Smooth muscle cell (in vitro differentiated cells): Measurements from ENCODE around the gene CPNE9. TPM values are rescaled to one million over a fixed set of nuclear protein-coding genes. Genes with fewer than 3 reads are reported as not detected.

Source experiments
- DNase-seq: peaks from one replicate; lab custom pipeline; 2025; ENCODE audit not compliant: unreplicated experiment; lab: John Stamatoyannopoulos, UW
- H2AFZ ChIP-seq: fragments of 200-600 bp; sonication (generic); 2 replicates; pipeline ENCODE4 v1.6.0; 2016; ENCODE audit warnings: antibody characterized with exemption, low read depth, mild to moderate bottlenecking
- H3F3A ChIP-seq: fragments of 200-600 bp; sonication (generic); 2 replicates; pipeline ENCODE4 v1.6.0; 2017; ENCODE audit warnings: antibody characterized with exemption, low read depth
- H3K27ac ChIP-seq: fragments of 200-600 bp; sonication (generic); 2 replicates; pipeline ENCODE4 v1.5.1; 2016; ENCODE audit warnings: low read depth, mild to moderate bottlenecking
- H3K27me3 ChIP-seq: fragments of 200-600 bp; sonication (generic); 2 replicates; pipeline ENCODE4 v1.6.1; 2016; ENCODE audit warnings: low read depth, mild to moderate bottlenecking
- H3K36me3 ChIP-seq: fragments of 200-600 bp; sonication (generic); 2 replicates; pipeline ENCODE4 v1.5.1; 2016; ENCODE audit warnings: low read depth
- H3K4me1 ChIP-seq: fragments of 200-600 bp; sonication (generic); 2 replicates; pipeline ENCODE4 v1.5.1; 2016; ENCODE audit warnings: low read depth
- H3K4me2 ChIP-seq: fragments of 200-600 bp; sonication (generic); 2 replicates; pipeline ENCODE4 v1.6.0; 2016; ENCODE audit warnings: mild to moderate bottlenecking
- H3K4me3 ChIP-seq: fragments of 200-600 bp; sonication (generic); 2 replicates; pipeline ENCODE4 v1.5.1; 2016; ENCODE audit warnings: mild to moderate bottlenecking
- H3K79me2 ChIP-seq: fragments of 200-600 bp; sonication (generic); 2 replicates; pipeline ENCODE4 v1.6.0; 2016; ENCODE audit warnings: low read depth, mild to moderate bottlenecking
- H3K9ac ChIP-seq: fragments of 200-600 bp; sonication (generic); 2 replicates; pipeline ENCODE4 v1.6.0; 2016; ENCODE audit warnings: low read depth
- H3K9me3 ChIP-seq: fragments of 200-600 bp; sonication (generic); replicated peaks from 2 replicates; pipeline ENCODE4 v1.5.1; 2016; ENCODE audit warnings: low read depth
- H4K20me1 ChIP-seq: fragments of 200-600 bp; sonication (generic); 2 replicates; pipeline ENCODE4 v1.6.0; 2016; ENCODE audit warnings: low read depth
- WGBS: methylation state at CpG from one replicate; pipeline ENCODE4 v1.1.7; 2016; ENCODE audit warnings: low lambda C conversion rate; 5-methylcytosine and 5-hydroxymethylcytosine counted together
- polyA plus RNA-seq: library from polyadenylated mRNA; unstranded; fragments of >200 nt; fragmentation: Nextera tagmentation; extraction: Ambion mirVana; gene quantifications from 2 replicates; pipeline ENCODE4 v1.2.1, GENCODE V29; 2016
- total RNA-seq: library from RNA; depleted of rRNA; stranded (reverse); fragments of >200 nt; gene quantifications from 2 replicates; pipeline ENCODE4 v1.2.3, GENCODE V29; 2014
- TF ChIP-seq, protein P1 (sequence below): fragments of 200-600 bp; sonication (generic); IDR thresholded peaks from 2 replicates; pipeline ENCODE4 v1.5.1; 2017; ENCODE audit warnings: borderline replicate concordance, mild to moderate bottlenecking, antibody characterized with exemption; ENCODE audit not compliant: insufficient read depth, poor library complexity, severe bottlenecking

Gene CPNE9
- total and polyA plus RNA-seq, 2 experiments from 2014 or later, result not detected

DNA sequence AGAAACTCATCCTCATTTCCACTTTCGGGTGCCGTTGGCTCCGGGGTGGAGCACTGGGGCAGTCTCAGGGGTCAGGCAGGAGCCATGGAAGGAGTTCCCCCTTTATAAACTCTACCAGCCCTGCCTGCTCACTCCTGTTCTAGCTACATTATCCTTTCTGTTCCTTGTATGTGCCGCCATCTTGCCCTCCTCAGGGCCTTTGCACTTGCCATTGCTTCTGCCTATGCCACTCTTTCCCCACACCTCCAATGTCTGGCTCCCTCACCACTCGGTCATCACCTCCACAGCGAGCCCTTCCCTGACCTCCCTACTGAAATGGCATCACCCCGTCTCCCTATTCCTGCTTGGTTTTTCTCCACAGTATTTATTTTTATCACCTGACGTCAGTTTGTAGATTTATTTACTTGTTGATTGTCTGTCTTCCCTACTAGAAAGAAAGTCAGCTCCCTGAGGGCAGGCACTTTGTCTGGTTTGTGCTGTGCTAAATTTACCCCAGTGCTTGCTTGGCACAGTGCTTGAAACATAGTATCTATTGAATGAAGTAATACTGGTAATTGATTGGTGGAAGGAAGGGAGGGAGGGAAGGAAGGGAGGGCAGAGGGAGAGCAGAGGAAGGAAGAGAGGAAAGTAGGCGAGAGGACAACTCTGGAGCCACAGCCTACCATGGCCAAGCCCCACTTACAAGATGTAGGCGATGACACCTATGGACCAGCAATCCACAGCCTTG lies 57.3 kb downstream of the CPNE9 start:
- no peaks in the 10 kb centered on the region for H3K4me1 ChIP-seq
- no peaks in the 10 kb centered on the region for H3F3A ChIP-seq
- H4K20me1 ChIP-seq, result no peaks in the 10 kb centered on the region
- TF ChIP-seq, protein P1, sequence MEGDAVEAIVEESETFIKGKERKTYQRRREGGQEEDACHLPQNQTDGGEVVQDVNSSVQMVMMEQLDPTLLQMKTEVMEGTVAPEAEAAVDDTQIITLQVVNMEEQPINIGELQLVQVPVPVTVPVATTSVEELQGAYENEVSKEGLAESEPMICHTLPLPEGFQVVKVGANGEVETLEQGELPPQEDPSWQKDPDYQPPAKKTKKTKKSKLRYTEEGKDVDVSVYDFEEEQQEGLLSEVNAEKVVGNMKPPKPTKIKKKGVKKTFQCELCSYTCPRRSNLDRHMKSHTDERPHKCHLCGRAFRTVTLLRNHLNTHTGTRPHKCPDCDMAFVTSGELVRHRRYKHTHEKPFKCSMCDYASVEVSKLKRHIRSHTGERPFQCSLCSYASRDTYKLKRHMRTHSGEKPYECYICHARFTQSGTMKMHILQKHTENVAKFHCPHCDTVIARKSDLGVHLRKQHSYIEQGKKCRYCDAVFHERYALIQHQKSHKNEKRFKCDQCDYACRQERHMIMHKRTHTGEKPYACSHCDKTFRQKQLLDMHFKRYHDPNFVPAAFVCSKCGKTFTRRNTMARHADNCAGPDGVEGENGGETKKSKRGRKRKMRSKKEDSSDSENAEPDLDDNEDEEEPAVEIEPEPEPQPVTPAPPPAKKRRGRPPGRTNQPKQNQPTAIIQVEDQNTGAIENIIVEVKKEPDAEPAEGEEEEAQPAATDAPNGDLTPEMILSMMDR, result no peak
- H3K4me3 ChIP-seq, result no peak overlapping the region
- H3K27ac ChIP-seq, result no peak overlapping the region
- no peak overlapping the region for H3K9ac ChIP-seq
- no peaks in the 10 kb centered on the region for H3K36me3 ChIP-seq
- no peaks in the 10 kb centered on the region for H3K9me3 ChIP-seq
- no peak for DNase-seq
- no peak overlapping the region for H3K4me2 ChIP-seq
- H2AFZ ChIP-seq, result no peak overlapping the region
- WGBS, result 97% methylated on average over 10 of the region's 10 CpGs
- H3K27me3 ChIP-seq, result no peaks in the 10 kb centered on the region
- H3K79me2 ChIP-seq, result no peaks in the 10 kb centered on the region

DNA sequence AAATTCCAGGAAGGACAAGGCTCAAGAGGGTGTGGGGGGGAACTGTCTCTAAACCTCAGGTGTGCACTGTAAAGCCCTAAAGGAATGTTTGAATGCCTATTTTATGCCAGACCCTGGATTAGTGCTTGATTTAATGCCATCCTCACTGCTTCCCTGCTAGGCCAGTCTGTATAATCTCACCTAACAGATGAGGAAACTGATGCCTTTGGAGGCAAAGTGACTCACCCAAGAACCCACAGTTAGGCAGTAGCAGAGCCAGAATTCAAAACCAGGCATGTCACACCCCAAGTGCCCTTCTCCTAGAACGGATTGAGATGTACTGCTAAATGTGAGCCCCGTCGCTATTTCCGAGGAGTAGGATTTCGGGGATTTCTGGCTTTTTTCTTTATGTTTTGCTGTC lies 58.3 kb downstream of the CPNE9 start:
- no peaks in the 10 kb centered on the region for H4K20me1 ChIP-seq
- no peaks in the 10 kb centered on the region for H3F3A ChIP-seq
- DNase-seq, result no peak
- no peaks in the 10 kb centered on the region for H3K9me3 ChIP-seq
- no peaks in the 10 kb centered on the region for H3K36me3 ChIP-seq
- TF ChIP-seq, protein P1, result no peak
- 95% methylated on average over 5 of the region's 5 CpGs for WGBS
- no peak overlapping the region for H3K27ac ChIP-seq
- no peak overlapping the region for H3K4me2 ChIP-seq
- peaks cover 4% of the 10 kb centered on the region for H3K4me1 ChIP-seq
- no peak overlapping the region for H2AFZ ChIP-seq
- no peak overlapping the region for H3K4me3 ChIP-seq
- no peaks in the 10 kb centered on the region for H3K27me3 ChIP-seq
- H3K79me2 ChIP-seq, result no peaks in the 10 kb centered on the region
- H3K9ac ChIP-seq, result no peak overlapping the region

DNA sequence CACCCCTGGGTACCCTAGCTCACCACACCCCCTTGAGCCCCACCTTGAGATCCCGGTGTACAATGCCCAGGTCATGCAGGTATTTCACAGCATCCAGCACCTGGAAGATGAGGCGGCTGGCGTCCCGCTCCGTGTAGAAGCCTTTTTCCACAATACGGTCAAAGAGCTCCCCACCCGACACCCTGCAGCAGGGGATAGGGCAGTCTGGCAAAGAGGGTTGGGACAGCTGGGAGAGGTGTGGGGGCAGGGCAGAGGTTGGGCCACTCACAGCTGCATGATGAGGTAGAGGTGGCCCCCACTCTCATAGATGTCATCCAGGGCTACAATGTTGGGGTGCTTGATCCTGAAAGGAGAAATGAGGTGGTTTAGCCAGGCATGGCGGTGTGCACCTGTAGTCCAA lies 59.2 kb downstream of the CPNE9 start:
- TF ChIP-seq, protein P1, result no peak
- Histone ChIP-seq H3F3A (no peaks in the 10 kb centered on the region), H3K27ac (no peak overlapping the region), H3K4me1 (peaks cover 4% of the 10 kb centered on the region), H3K4me3 (no peak overlapping the region), H3K27me3 (no peaks in the 10 kb centered on the region), H3K4me2 (no peak overlapping the region), H3K36me3 (no peaks in the 10 kb centered on the region), H3K9ac (no peak overlapping the region), H3K9me3 (no peaks in the 10 kb centered on the region), H3K79me2 (no peaks in the 10 kb centered on the region), H4K20me1 (no peaks in the 10 kb centered on the region), H2AFZ (no peak overlapping the region)
- 95% methylated on average over 8 of the region's 8 CpGs for WGBS
- DNase-seq, result no peak

DNA sequence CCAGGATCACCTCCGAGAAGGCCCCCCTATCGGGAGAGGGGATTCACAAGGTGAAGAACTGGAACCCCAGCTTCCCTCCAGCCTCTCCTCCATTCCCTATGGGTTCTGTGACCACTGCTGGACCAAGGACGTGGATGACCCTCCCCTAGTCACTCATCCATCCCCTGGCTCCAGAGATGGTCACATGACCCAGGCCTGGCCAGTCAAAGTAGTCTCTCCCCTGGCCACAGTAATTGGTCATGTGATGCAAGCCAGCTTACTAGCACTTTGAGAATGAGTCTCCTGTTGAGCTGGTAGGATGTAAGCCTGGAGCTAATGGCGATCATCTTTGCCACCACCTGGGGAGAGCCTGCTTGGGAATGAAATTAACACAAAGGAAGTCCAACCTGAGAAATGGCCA lies 62.2 kb downstream of the CPNE9 start:
- Histone ChIP-seq H3K4me3 (no peak overlapping the region), H2AFZ (no peak overlapping the region), H3K9me3 (no peaks in the 10 kb centered on the region), H3K27ac (no peak overlapping the region), H3K4me1 (peaks cover 4% of the 10 kb centered on the region), H3K9ac (no peak overlapping the region), H3F3A (no peaks in the 10 kb centered on the region), H3K36me3 (no peaks in the 10 kb centered on the region), H4K20me1 (no peaks in the 10 kb centered on the region), H3K79me2 (no peaks in the 10 kb centered on the region), H3K4me2 (no peak overlapping the region), H3K27me3 (no peaks in the 10 kb centered on the region)
- TF ChIP-seq, protein P1, result no peak
- DNase-seq, result no peak
- WGBS, result 87% methylated on average over 4 of the region's 4 CpGs
